ENCODE data around the gene SOX2.

The SOX2 gene

GRCh38 chr3:181693280-181693679, 18.4 kb upstream of the SOX2 start:
- no peaks in the 10 kb centered on the region for H3K9me3 ChIP-seq (ENCODE audit: insufficient read depth, low read length)
- H3K36me3 ChIP-seq (replicated peaks; ENCODE audit: low read depth, low read length), result no peaks in the 10 kb centered on the region
- TF ChIP-seq CTCF (IDR thresholded peaks at IDR 0.05; ENCODE audit: low read depth, low read length), result no peak
- no peak for TF ChIP-seq EZH2phosphoT487 (IDR thresholded peaks at IDR 0.05; ENCODE audit: low read depth)
- no peak overlapping the region for H3K4me2 ChIP-seq (ENCODE audit: low read length)
- no peaks in the 10 kb centered on the region for H3K79me2 ChIP-seq (ENCODE audit: low read length)
- H4K20me1 ChIP-seq (ENCODE audit: insufficient read depth, low read length), result no peaks in the 10 kb centered on the region
- H3K27ac ChIP-seq (ENCODE audit: low read length), result no peak overlapping the region
- H3K4me1 ChIP-seq (ENCODE audit: low read length), result peaks cover 3% of the 10 kb centered on the region
- no peaks in the 10 kb centered on the region; the same call in 1 of the 2 replicates for H3K27me3 ChIP-seq (ENCODE audit: low read depth, low read length)
- no peak overlapping the region for H3K9ac ChIP-seq (ENCODE audit: low read length)
- no peak overlapping the region for H2AFZ ChIP-seq (ENCODE audit: low read depth, low read length)
- H3K4me3 ChIP-seq (ENCODE audit: low read length), result no peak overlapping the region

- H3K79me2 ChIP-seq (ENCODE audit: low read length), result no peaks in the 10 kb centered on the region
- H3K9ac ChIP-seq (ENCODE audit: low read length), result no peak overlapping the region
- H3K9me3 ChIP-seq (ENCODE audit: insufficient read depth, low read length), result no peaks in the 10 kb centered on the region
- H3K27me3 ChIP-seq (ENCODE audit: low read depth, low read length), result peaks cover 7% of the 10 kb centered on the region
- peaks cover 14% of the 10 kb centered on the region for H3K4me1 ChIP-seq (ENCODE audit: low read length)
- no peaks in the 10 kb centered on the region for H3K36me3 ChIP-seq (replicated peaks; ENCODE audit: low read depth, low read length)
- H4K20me1 ChIP-seq (ENCODE audit: insufficient read depth, low read length), result no peaks in the 10 kb centered on the region
- H3K4me2 ChIP-seq (ENCODE audit: low read length), result no peak overlapping the region
- no peak overlapping the region for H3K4me3 ChIP-seq (ENCODE audit: low read length)
- H2AFZ ChIP-seq (ENCODE audit: low read depth, low read length), result no peak overlapping the region
- no peak for TF ChIP-seq CTCF (IDR thresholded peaks at IDR 0.05; ENCODE audit: low read depth, low read length)
- TF ChIP-seq EZH2phosphoT487 (IDR thresholded peaks at IDR 0.05; ENCODE audit: low read depth), result no peak
- H3K27ac ChIP-seq (ENCODE audit: low read length), result no peak overlapping the region
Observed at GRCh38 chr3:181694805-181695660, 16.7 kb upstream of the SOX2 start.

GRCh38 chr3:181695661-181696491, 15.8 kb upstream of the SOX2 start:
- H3K36me3 ChIP-seq (replicated peaks; ENCODE audit: low read depth, low read length), result no peaks in the 10 kb centered on the region
- H3K4me2 ChIP-seq (ENCODE audit: low read length), result no peak overlapping the region
- no peak overlapping the region for H3K9ac ChIP-seq (ENCODE audit: low read length)
- H3K79me2 ChIP-seq (ENCODE audit: low read length), result no peaks in the 10 kb centered on the region
- H3K4me1 ChIP-seq (ENCODE audit: low read length), result peaks cover 18% of the 10 kb centered on the region
- no peak overlapping the region for H3K27ac ChIP-seq (ENCODE audit: low read length)
- H4K20me1 ChIP-seq (ENCODE audit: insufficient read depth, low read length), result no peaks in the 10 kb centered on the region
- H3K27me3 ChIP-seq (ENCODE audit: low read depth, low read length), result peaks cover 7% of the 10 kb centered on the region
- no peak overlapping the region for H2AFZ ChIP-seq (ENCODE audit: low read depth, low read length)
- H3K4me3 ChIP-seq (ENCODE audit: low read length), result no peak overlapping the region
- H3K9me3 ChIP-seq (ENCODE audit: insufficient read depth, low read length), result no peaks in the 10 kb centered on the region
- TF ChIP-seq EZH2phosphoT487 (IDR thresholded peaks at IDR 0.05; ENCODE audit: low read depth), result no peak
- no peak for TF ChIP-seq CTCF (IDR thresholded peaks at IDR 0.05; ENCODE audit: low read depth, low read length)

GRCh38 chr3:181696626-181697230, 15.0 kb upstream of the SOX2 start:
- Histone ChIP-seq H3K9ac (ENCODE audit: low read length) (no peak overlapping the region), H4K20me1 (ENCODE audit: insufficient read depth, low read length) (no peaks in the 10 kb centered on the region), H2AFZ (ENCODE audit: low read depth, low read length) (no peak overlapping the region), H3K9me3 (ENCODE audit: insufficient read depth, low read length) (no peaks in the 10 kb centered on the region), H3K4me2 (ENCODE audit: low read length) (no peak overlapping the region), H3K79me2 (ENCODE audit: low read length) (no peaks in the 10 kb centered on the region), H3K36me3 (replicated peaks; ENCODE audit: low read depth, low read length) (no peaks in the 10 kb centered on the region), H3K4me3 (ENCODE audit: low read length) (no peak overlapping the region), H3K4me1 (ENCODE audit: low read length) (peaks cover 22% of the 10 kb centered on the region), H3K27me3 (ENCODE audit: low read depth, low read length) (peaks cover 7% of the 10 kb centered on the region), H3K27ac (ENCODE audit: low read length) (no peak overlapping the region)
- no peak for TF ChIP-seq EZH2phosphoT487 (IDR thresholded peaks at IDR 0.05; ENCODE audit: low read depth)
- no peak for TF ChIP-seq CTCF (IDR thresholded peaks at IDR 0.05; ENCODE audit: low read depth, low read length)

Data from OCI-LY3 (cell line).